H9 (cell line): ENCODE results near the gene DTNB. TPM values are rescaled to one million over a fixed set of nuclear protein-coding genes. Genes with fewer than 3 reads are reported as not detected.

Experiments
- DNase-seq: peaks from one replicate; pipeline ENCODE4 v3.0.0-alpha.2; 2017
- H2AFZ ChIP-seq: one replicate; pipeline ENCODE4 v1.6.1; 2013; ENCODE audit warnings: mild to moderate bottlenecking, low read length, control low read depth, moderate library complexity
- H2AK5ac ChIP-seq: 2 replicates; pipeline ENCODE4 v1.6.1; 2013; ENCODE audit warnings: low read length, control low read depth, mixed read lengths; ENCODE audit not compliant: insufficient read length
- H2BK120ac ChIP-seq: one replicate; pipeline ENCODE4 v1.6.1; 2013; ENCODE audit warnings: low read depth, mild to moderate bottlenecking, low read length, control low read depth, inconsistent platforms; ENCODE audit not compliant: poor library complexity, severe bottlenecking
- H2BK12ac ChIP-seq: 2 replicates; pipeline ENCODE4 v1.6.1; 2013; ENCODE audit warnings: low read length, control low read depth, mixed read lengths, low read depth; ENCODE audit not compliant: insufficient read length
- H2BK15ac ChIP-seq: 2 replicates; pipeline ENCODE4 v1.6.1; 2013; ENCODE audit warnings: low read depth, low read length, control low read depth
- H2BK20ac ChIP-seq: one replicate; pipeline ENCODE4 v1.6.1; 2013; ENCODE audit warnings: low read depth, mild to moderate bottlenecking, low read length, control low read depth, inconsistent platforms; ENCODE audit not compliant: poor library complexity, severe bottlenecking
- H2BK5ac ChIP-seq: 2 replicates; pipeline ENCODE4 v1.6.1; 2013; ENCODE audit warnings: low read length, control low read depth, mixed read lengths; ENCODE audit not compliant: insufficient read length
- H3K14ac ChIP-seq: 2 replicates; pipeline ENCODE4 v1.6.1; 2013; ENCODE audit warnings: low read length, control low read depth; ENCODE audit not compliant: insufficient read depth
- H3K18ac ChIP-seq: 2 replicates; pipeline ENCODE4 v1.6.1; 2013; ENCODE audit warnings: low read depth, mild to moderate bottlenecking, mixed read lengths, low read length, control low read depth; ENCODE audit not compliant: insufficient read length
- H3K23ac ChIP-seq: 2 replicates; pipeline ENCODE4 v1.6.1; 2013; ENCODE audit warnings: low read length, control low read depth, mixed read lengths, low read depth; ENCODE audit not compliant: insufficient read length
- H3K23me2 ChIP-seq: 2 replicates; pipeline ENCODE4 v1.6.1; 2013; ENCODE audit warnings: low read depth, mild to moderate bottlenecking, mixed read lengths, low read length, control low read depth; ENCODE audit not compliant: insufficient read length, poor library complexity, severe bottlenecking
- H3K27ac ChIP-seq: 2 replicates; pipeline ENCODE4 v1.5.1; 2013; ENCODE audit warnings: low read length, control low read depth, mixed read lengths, low read depth; ENCODE audit not compliant: insufficient read length
- H3K27me3 ChIP-seq: 2 replicates; pipeline ENCODE4 v1.6.1; 2013; ENCODE audit warnings: low read length, control low read depth, inconsistent platforms; ENCODE audit not compliant: insufficient read depth
- H3K4ac ChIP-seq: 2 replicates; pipeline ENCODE4 v1.6.1; 2013; ENCODE audit warnings: low read depth, mild to moderate bottlenecking, control low read depth, inconsistent platforms, low read length, moderate library complexity
- H3K4me1 ChIP-seq: 2 replicates; pipeline ENCODE4 v1.6.1; 2013; ENCODE audit warnings: low read length, control low read depth, inconsistent platforms; ENCODE audit not compliant: insufficient read depth
- H3K4me2 ChIP-seq: 2 replicates; pipeline ENCODE4 v1.6.1; 2013; ENCODE audit warnings: low read length, control low read depth, mixed read lengths; ENCODE audit not compliant: insufficient read length, insufficient read depth
- H3K56ac ChIP-seq: 2 replicates; pipeline ENCODE4 v1.6.1; 2013; ENCODE audit warnings: low read depth, mild to moderate bottlenecking, mixed read lengths, low read length, control low read depth; ENCODE audit not compliant: insufficient read length
- H3K79me1 ChIP-seq: 2 replicates; pipeline ENCODE4 v1.6.1; 2013; ENCODE audit warnings: low read depth, mild to moderate bottlenecking, moderate library complexity, low read length, control low read depth, inconsistent platforms; ENCODE audit not compliant: insufficient read depth, poor library complexity, severe bottlenecking
- H3K79me2 ChIP-seq: 2 replicates; pipeline ENCODE4 v1.6.1; 2013; ENCODE audit warnings: low read length, control low read depth, inconsistent platforms; ENCODE audit not compliant: insufficient read depth
- H3K9ac ChIP-seq: 2 replicates; pipeline ENCODE4 v1.6.1; 2013; ENCODE audit warnings: low read length, control low read depth, mixed read lengths; ENCODE audit not compliant: insufficient read length; ENCODE audit errors: extremely low read depth
- H3K9me3 ChIP-seq: one replicate; pipeline ENCODE4 v1.6.1; 2013; ENCODE audit warnings: low read depth, low read length, inconsistent platforms; ENCODE audit not compliant: control insufficient read depth
- H3T11ph ChIP-seq: one replicate; pipeline ENCODE4 v1.6.1; 2013; ENCODE audit warnings: mild to moderate bottlenecking, low read length, control low read depth, inconsistent platforms
- H4K20me1 ChIP-seq: one replicate; pipeline ENCODE4 v1.6.1; 2013; ENCODE audit not compliant: control insufficient read depth, insufficient read length, insufficient read depth
- H4K5ac ChIP-seq: 2 replicates; pipeline ENCODE4 v1.6.1; 2013; ENCODE audit warnings: low read depth, mild to moderate bottlenecking, mixed read lengths, low read length, control low read depth; ENCODE audit not compliant: insufficient read length
- H4K8ac ChIP-seq: replicated peaks from 2 replicates; pipeline ENCODE4 v1.6.1; 2013; ENCODE audit warnings: low read length, control low read depth, mixed read lengths, low read depth; ENCODE audit not compliant: insufficient read length
- H4K91ac ChIP-seq: 2 replicates; pipeline ENCODE4 v1.6.1; 2013; ENCODE audit warnings: low read depth, mild to moderate bottlenecking, moderate library complexity, mixed read lengths, low read length, control low read depth; ENCODE audit not compliant: insufficient read length
- H3K27ac Mint-ChIP-seq, 3 experiments: 2 replicates in 2 of 3; 3 replicates in 1 of 3; pipeline ENCODE4 v1.8.0; 2020 to 2021; ENCODE audit warnings: mixed read lengths in 3 of 3, mild to moderate bottlenecking in 1 of 3, moderate library complexity in 1 of 3
- H3K27me3 Mint-ChIP-seq: 2 replicates; pipeline ENCODE4 v1.8.0; 2021; ENCODE audit warnings: low read depth, mild to moderate bottlenecking, moderate library complexity, mixed read lengths
- H3K36me3 Mint-ChIP-seq, 3 experiments: 2 replicates in 2 of 3; 3 replicates in 1 of 3; pipeline ENCODE4 v1.8.0; 2020 to 2021; ENCODE audit warnings: low read depth in 3 of 3, mixed read lengths in 3 of 3; ENCODE audit not compliant: insufficient read depth in 1 of 3
- H3K4me1 Mint-ChIP-seq, 2 experiments: 2 replicates each; pipeline ENCODE4 v1.8.0; 2020; ENCODE audit warnings: mixed read lengths in 2 of 2
- H3K4me3 Mint-ChIP-seq, 2 experiments: 2 replicates in 1 of 2; 3 replicates in 1 of 2; pipeline ENCODE4 v1.8.0; 2020 to 2021; ENCODE audit warnings: mild to moderate bottlenecking in 2 of 2, mixed read lengths in 2 of 2, moderate library complexity in 1 of 2
- H3K9me3 Mint-ChIP-seq, 2 experiments: 2 replicates in 1 of 2; 3 replicates in 1 of 2; pipeline ENCODE4 v1.8.0; 2020; ENCODE audit warnings: mild to moderate bottlenecking in 2 of 2, mixed read lengths in 2 of 2, moderate library complexity in 1 of 2
- CTCF ChIP-seq: fragments of 200-600 bp; sonication (generic); conservative IDR thresholded peaks from 3 replicates; pipeline ENCODE4 v1.8.0; 2021; ENCODE audit warnings: antibody characterized with exemption, mild to moderate bottlenecking
- WGBS: extraction: QIAGEN DNeasy Blood & Tissue Kit; methylation state at CpG from one replicate; pipeline ENCODE4 v1.1.7; 2013; ENCODE audit warnings: missing lambda C conversion rate, low lambda C conversion rate, mixed read lengths; ENCODE audit not compliant: insufficient read length; ENCODE audit errors: extremely low coverage; 5-methylcytosine and 5-hydroxymethylcytosine counted together
- total RNA-seq: library from RNA; stranded (reverse); gene quantifications from 2 replicates; pipeline ENCODE4 v1.2.1, GENCODE V29; 2021

Gene DTNB
- total RNA-seq, 1 experiment from 2014 or later, result 26.7 TPM

- peak overlapping the region in 2 of 3 experiments; percentile 4 to 10; a peak in 3 of 7 replicates for H3K27ac Mint-ChIP-seq
- no peaks in the 10 kb centered on the region for H3K9me3 ChIP-seq
- no peak overlapping the region for H3K4ac ChIP-seq
- H3K4me1 Mint-ChIP-seq, result peaks cover 10 to 13% of the 10 kb centered on the region in 2 experiments
- no peak overlapping the region for H2AFZ ChIP-seq
- DNase-seq, result no peak
- H4K5ac ChIP-seq, result no peak overlapping the region
- no peaks in the 10 kb centered on the region for H4K20me1 ChIP-seq
- H2AK5ac ChIP-seq, result no peak overlapping the region
- no peak overlapping the region for H3K4me2 ChIP-seq
- H3K9me3 Mint-ChIP-seq, result no peaks in the 10 kb centered on the region
- H3K14ac ChIP-seq, result no peak overlapping the region
- no peak overlapping the region for H2BK20ac ChIP-seq
- H3K27me3 ChIP-seq, result no peaks in the 10 kb centered on the region
- no peak overlapping the region for H3K9ac ChIP-seq
- H3K23ac ChIP-seq, result no peak overlapping the region
- H3K4me1 ChIP-seq, result no peaks in the 10 kb centered on the region; the same call in 1 of the 2 replicates
- no peak for TF ChIP-seq CTCF
- H2BK12ac ChIP-seq, result no peak overlapping the region
- no peak overlapping the region for H3T11ph ChIP-seq
- H3K4me3 Mint-ChIP-seq, result no peak overlapping the region
- H3K18ac ChIP-seq, result no peak overlapping the region
- no peak overlapping the region for H3K27ac ChIP-seq
- H3K79me1 ChIP-seq, result no peaks in the 10 kb centered on the region
- no peak overlapping the region for H4K91ac ChIP-seq
- H3K27me3 Mint-ChIP-seq, result no peaks in the 10 kb centered on the region
- H2BK120ac ChIP-seq, result no peak overlapping the region
- H3K56ac ChIP-seq, result no peak overlapping the region
- WGBS, result no CpG with 5 or more reads among the region's 8 CpGs
- H3K36me3 Mint-ChIP-seq, result no peaks in the 10 kb centered on the region; a peak in 2 of 7 replicates
- H3K23me2 ChIP-seq, result no peaks in the 10 kb centered on the region
- no peaks in the 10 kb centered on the region; the same call in 1 of the 2 replicates for H3K79me2 ChIP-seq
- H2BK15ac ChIP-seq, result no peak overlapping the region
- no peak overlapping the region for H4K8ac ChIP-seq
- no peak overlapping the region for H2BK5ac ChIP-seq
Observed at GRCh38 chr2:25400169-25400568, 273.2 kb downstream of the DTNB start.
